A549 (cell line): Measurements from ENCODE around the gene TMEM108.

ENCODE experiments used
- FOSB ChIP-seq: fragments of 250-450 bp; sonication (Bioruptor Pico); IDR thresholded peaks from 2 replicates; pipeline ENCODE4 v1.5.0; 2020; ENCODE audit warnings: mild to moderate bottlenecking, moderate library complexity
- MAX ChIP-seq: IDR thresholded peaks from 2 replicates; pipeline ENCODE4 v1.6.1; 2012
- POLR2A ChIP-seq: IDR thresholded peaks from 2 replicates; pipeline ENCODE4 v1.6.1; 2012; ENCODE audit warnings: mild to moderate bottlenecking, low read length
- RAD21 ChIP-seq, 2 experiments: fragments of >200 bp in 1 of 2; sonication (Bioruptor Twin) in 1 of 2; formaldehyde crosslinking in 1 of 2; IDR thresholded peaks in 1 of 2; conservative IDR thresholded peaks in 1 of 2; 2 replicates in 1 of 2; 3 replicates in 1 of 2; pipeline ENCODE4 v1.6.1; 2012 to 2018; ENCODE audit warnings: inconsistent platforms in 1 of 2
- SMC3 ChIP-seq: fragments of >200 bp; sonication (Bioruptor Twin); formaldehyde crosslinking; IDR thresholded peaks from 3 replicates; pipeline ENCODE4 v1.6.1; 2018; ENCODE audit warnings: inconsistent platforms
- ZC3H11A ChIP-seq: fragments of 450-650 bp; IDR thresholded peaks from 2 replicates; pipeline ENCODE4 v1.6.1; 2014; ENCODE audit warnings: antibody characterized with exemption, mild to moderate bottlenecking
- TF ChIP-seq, protein P1 (sequence below): fragments of >200 bp; sonication (Bioruptor Twin); formaldehyde crosslinking; IDR thresholded peaks from 3 replicates; pipeline ENCODE4 v1.5.1; 2016

GRCh38 chr3:133388696-133389395, 350.7 kb downstream of the TMEM108 start:
- TF ChIP-seq FOSB (CRISPR knock-in tag) (no peak), SMC3 (no peak), POLR2A (no peak), ZC3H11A (no peak), RAD21 (conservative IDR thresholded peaks at IDR 0.05 in 1 of 2, IDR thresholded peaks at IDR 0.05 in 1 of 2) (no peak), MAX (no peak)
- TF ChIP-seq, protein P1, sequence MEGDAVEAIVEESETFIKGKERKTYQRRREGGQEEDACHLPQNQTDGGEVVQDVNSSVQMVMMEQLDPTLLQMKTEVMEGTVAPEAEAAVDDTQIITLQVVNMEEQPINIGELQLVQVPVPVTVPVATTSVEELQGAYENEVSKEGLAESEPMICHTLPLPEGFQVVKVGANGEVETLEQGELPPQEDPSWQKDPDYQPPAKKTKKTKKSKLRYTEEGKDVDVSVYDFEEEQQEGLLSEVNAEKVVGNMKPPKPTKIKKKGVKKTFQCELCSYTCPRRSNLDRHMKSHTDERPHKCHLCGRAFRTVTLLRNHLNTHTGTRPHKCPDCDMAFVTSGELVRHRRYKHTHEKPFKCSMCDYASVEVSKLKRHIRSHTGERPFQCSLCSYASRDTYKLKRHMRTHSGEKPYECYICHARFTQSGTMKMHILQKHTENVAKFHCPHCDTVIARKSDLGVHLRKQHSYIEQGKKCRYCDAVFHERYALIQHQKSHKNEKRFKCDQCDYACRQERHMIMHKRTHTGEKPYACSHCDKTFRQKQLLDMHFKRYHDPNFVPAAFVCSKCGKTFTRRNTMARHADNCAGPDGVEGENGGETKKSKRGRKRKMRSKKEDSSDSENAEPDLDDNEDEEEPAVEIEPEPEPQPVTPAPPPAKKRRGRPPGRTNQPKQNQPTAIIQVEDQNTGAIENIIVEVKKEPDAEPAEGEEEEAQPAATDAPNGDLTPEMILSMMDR, result no peak
